ENCODE data around the gene ARHGEF40.

Gene ARHGEF40

GRCh38 chr14:21099596-21099985, 29.5 kb downstream of the ARHGEF40 start:
- no peak for DNase-seq

- no peak for DNase-seq
Observed at GRCh38 chr14:21100931-21101330, 30.8 kb downstream of the ARHGEF40 start, which contains the start of gene TMEM253. Gene TMEM253, plus strand, starts transcription at chr14:21101066. Its CDS starts 278 bp downstream, at chr14:21101344.

- no peak for DNase-seq
Observed at GRCh38 chr14:21101802-21102413, 31.8 kb downstream of the ARHGEF40 start.

GRCh38 chr14:21102521-21103410, 32.7 kb downstream of the ARHGEF40 start:
- DNase-seq, result no peak

DNA sequence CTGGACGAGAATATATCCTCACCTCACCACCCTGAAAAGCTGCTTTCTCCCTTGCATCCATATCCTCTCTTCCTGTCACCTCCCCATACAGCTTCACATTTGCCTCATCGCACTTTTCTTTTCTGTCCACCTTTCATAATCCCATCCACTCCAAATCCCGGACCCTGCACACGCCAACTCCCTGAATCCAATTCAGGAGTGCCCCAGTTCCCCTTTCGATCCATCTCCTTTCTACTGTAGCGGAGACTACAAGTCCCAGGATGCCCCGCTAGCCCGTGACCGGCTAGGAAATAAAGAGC, 33.3 kb downstream of the ARHGEF40 start:
- DNase-seq, result no peak

GRCh38 chr14:21103710-21104447, 33.8 kb downstream of the ARHGEF40 start:
- DNase-seq, result peak; percentile 82

GRCh38 chr14:21104448-21105060, 34.5 kb downstream of the ARHGEF40 start:
- peak; percentile 32 for DNase-seq

GRCh38 chr14:21105095-21105494, 35.0 kb downstream of the ARHGEF40 start:
- DNase-seq, result no peak

- DNase-seq, result no peak
Observed at GRCh38 chr14:21106176-21106497, 36.0 kb downstream of the ARHGEF40 start.

- DNase-seq, result peak; percentile 15
Observed at GRCh38 chr14:21106498-21107282, 36.6 kb downstream of the ARHGEF40 start.

- no peak for DNase-seq
Observed at GRCh38 chr14:21107283-21107800, 37.2 kb downstream of the ARHGEF40 start.

DNA sequence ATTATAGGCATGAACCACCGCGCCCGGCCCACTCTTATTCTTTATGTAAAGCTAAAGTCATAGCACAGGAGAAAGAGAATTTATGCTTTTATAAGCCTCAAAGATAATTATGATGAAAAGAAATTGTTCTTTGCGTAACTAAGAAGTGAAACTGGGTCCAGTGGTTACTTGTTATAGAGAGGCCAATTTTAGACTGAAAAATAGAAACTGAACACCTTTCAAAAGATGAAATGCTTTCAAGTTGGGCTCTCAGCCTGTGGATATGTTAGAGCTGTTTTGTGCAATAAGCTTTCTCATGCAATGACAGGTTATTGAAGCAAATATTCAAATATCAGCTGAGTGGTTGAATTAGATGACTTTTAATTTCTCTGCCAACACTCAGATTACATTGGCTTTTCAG, 38.7 kb downstream of the ARHGEF40 start:
- DNase-seq, result no peak

DNA sequence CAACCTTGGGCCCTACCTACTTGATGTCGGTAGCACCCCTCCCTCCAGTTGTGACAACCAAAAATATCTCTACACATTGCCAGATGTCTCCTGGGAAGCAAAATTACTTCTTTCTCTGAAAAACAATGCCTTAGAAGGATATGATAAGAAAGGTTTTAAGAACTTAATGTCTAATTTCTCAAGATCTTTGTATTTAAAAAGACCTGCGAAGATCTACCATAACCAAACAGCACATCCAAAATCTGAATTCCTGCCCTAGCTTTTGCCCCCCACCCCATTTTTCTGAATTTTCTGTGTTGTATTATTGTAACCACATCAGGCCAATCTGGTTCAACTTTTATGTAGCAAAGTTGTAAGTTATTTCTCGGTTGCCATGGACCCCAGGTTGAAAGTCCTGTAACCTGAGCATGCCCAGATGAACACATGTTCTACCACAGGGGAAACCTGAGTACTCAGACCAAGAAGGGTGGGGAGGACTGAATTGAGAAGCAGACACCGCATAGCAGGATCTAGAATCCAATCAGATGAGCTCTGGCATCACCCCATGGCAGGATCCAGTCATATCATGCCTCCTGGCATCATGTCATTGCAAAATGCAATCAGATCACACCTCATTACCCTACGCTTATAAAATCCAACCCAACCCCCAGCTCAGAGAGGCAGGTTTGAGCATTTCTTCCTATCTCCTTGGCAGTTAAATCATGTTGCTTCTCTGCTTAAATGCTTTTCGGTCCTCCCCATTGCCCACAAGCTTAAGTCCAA, 39.5 kb downstream of the ARHGEF40 start:
- DNase-seq, result no peak

DNA sequence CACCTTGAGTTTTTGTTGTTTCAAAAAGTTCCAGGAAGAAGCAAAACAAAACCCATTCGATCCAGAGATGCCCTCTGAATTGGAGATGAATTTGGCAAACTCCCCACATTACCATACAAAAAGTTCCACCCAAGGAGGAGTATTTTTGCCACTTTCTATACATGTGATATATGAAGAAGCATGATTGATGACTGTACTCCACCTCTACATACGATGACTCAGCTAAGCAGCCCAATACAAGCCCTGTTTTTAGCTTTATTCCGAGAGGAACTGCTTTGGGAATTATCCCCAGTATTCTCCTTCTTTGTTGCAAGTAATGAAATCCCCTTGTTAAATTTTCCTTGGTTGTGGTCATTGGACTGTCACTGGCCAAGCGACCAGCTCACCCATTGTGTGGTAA, 42.2 kb downstream of the ARHGEF40 start:
- DNase-seq, result no peak

GRCh38 chr14:21113369-21113768, 43.3 kb downstream of the ARHGEF40 start:
- no peak for DNase-seq

- no peak for DNase-seq
Observed at GRCh38 chr14:21118933-21119332, 48.8 kb downstream of the ARHGEF40 start.

DNA sequence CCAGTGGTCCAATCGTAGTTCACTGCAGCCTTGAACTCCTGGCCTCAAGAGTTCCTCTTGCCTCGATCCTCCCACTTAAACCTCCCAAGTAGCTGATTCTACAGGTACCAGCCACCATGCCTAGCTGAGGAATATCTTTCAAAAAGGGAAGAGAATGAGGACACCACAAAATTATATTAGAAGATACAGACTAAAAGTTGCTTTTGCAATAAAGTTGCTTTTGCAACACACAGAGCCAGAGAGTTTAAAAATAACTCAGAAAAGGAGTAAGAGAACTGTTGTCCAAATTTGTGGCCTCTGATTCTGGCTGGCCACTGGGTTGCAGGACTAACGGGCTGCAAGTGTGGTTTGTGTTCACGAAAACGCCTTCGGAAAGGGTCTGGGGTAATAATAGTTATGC, 50.6 kb downstream of the ARHGEF40 start:
- no peak for DNase-seq

- DNase-seq, result no peak
Observed at GRCh38 chr14:21121122-21121521, 51.0 kb downstream of the ARHGEF40 start.

GRCh38 chr14:21123429-21123828, 53.3 kb downstream of the ARHGEF40 start:
- DNase-seq, result no peak

DNA sequence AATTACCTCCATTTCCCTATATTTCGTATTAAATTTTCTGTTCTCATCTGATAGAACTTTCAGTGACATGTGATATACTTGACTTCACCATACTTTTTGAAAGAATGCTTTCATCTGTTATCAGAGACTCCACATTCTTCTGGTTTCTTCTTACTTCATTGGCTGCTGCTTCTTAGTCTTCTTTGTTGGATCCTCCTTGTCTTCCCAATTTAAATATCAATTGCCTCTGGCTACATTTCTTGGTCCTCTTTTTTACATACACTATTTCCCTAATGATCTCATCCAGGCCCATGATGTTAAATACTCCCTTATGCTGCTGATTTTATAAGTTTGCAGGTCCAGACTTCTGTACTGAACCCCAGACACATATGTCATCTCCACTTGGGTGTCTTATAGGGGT, 63.8 kb downstream of the ARHGEF40 start:
- no peak for DNase-seq

DNA sequence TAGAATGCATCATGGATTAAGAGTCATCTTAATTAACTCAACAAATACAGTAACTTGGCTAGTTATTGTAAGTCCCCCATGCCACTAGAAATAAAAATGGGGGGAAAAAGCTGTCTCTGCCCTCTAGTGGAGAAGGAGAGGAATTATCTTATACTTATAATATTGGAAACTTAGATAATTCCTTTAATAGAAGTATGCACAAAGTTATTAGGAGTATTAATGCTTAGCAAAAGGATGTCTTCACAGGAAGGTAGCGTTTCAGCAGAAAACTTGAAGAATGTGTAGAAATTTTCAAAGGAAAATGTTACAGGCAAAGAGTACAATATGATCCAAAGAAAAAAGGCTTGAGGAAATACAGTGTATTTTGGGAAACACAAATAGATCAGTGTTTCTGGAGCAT, 65.9 kb downstream of the ARHGEF40 start:
- no peak for DNase-seq
